B cell (primary cell): ENCODE results near the gene FXR2. TPM values are rescaled to one million over a fixed set of nuclear protein-coding genes. Genes with fewer than 3 reads are reported as not detected.

Experiments
- ATAC-seq: fragments of 200-7000 bp; cut with Tn5 transposase; one replicate; pipeline ENCODE4 v1.10.0; 2021; ENCODE audit warnings: low read depth, mild to moderate bottlenecking, moderate number of reproducible peaks, moderate library complexity
- CTCF ChIA-PET: fragments of 350-600 bp; sonication (Branson Sonifier 250); formaldehyde crosslinking; loops from one replicate; lab custom pipeline; 2021; ENCODE audit warnings: antibody characterized with exemption, inconsistent platforms; lab: Charles Lee
- POLR2A ChIA-PET: fragments of 350-600 bp; sonication (Branson Sonifier 250); formaldehyde crosslinking; loops from one replicate; lab custom pipeline; 2021; ENCODE audit warnings: antibody characterized with exemption; lab: Charles Lee
- DNase-seq: peaks from one replicate; pipeline ENCODE4 v3.0.0; 2013
- H2AFZ ChIP-seq: 2 replicates; pipeline ENCODE4 v1.6.1; 2012; ENCODE audit warnings: mild to moderate bottlenecking, low read depth, low read length; ENCODE audit not compliant: insufficient read depth, poor library complexity, severe bottlenecking
- H3K27ac ChIP-seq, 2 donors: 1 replicate in 1 of 2; 2 replicates in 1 of 2; pipeline ENCODE4 v1.5.1; 2012 to 2013; ENCODE audit warnings: low read length in 2 of 2, mild to moderate bottlenecking in 2 of 2, moderate library complexity in 1 of 2
- H3K27me3 ChIP-seq, 4 experiments: fragments of 200-600 bp in 1 of 4; sonication (generic) in 1 of 4; replicated peaks in 1 of 4; 1 replicate in 2 of 4; 2 replicates in 2 of 4; pipeline versions ENCODE4 v1.6.1 to v1.7.0; 2013 to 2016; ENCODE audit warnings: low read length in 3 of 4, mild to moderate bottlenecking in 2 of 4, mixed read lengths in 1 of 4, moderate library complexity in 1 of 4; ENCODE audit not compliant: insufficient read depth in 4 of 4, control insufficient read depth in 3 of 4; ENCODE audit errors: control extremely low read depth in 1 of 4
- H3K36me3 ChIP-seq, 2 experiments: replicated peaks in 1 of 2; 1 replicate in 1 of 2; 2 replicates in 1 of 2; pipeline versions ENCODE4 v1.6.1 to v1.7.1; 2013; ENCODE audit warnings: low read length in 1 of 2; ENCODE audit not compliant: insufficient read depth in 2 of 2, control insufficient read depth in 1 of 2; ENCODE audit errors: control extremely low read depth in 1 of 2, extremely low read depth in 1 of 2
- H3K4me1 ChIP-seq, 2 donors: fragments of 200-600 bp in 1 of 2; sonication (generic) in 1 of 2; 1 replicate in 1 of 2; 2 replicates in 1 of 2; pipeline versions ENCODE4 v1.5.1 to v1.6.1; 2013 to 2017; ENCODE audit warnings: low read length in 2 of 2; ENCODE audit not compliant: control insufficient read depth in 2 of 2, insufficient read depth in 2 of 2
- H3K4me2 ChIP-seq: replicated peaks from 2 replicates; pipeline ENCODE3; 2012; ENCODE audit warnings: mild to moderate bottlenecking, low read depth, low read length; ENCODE audit not compliant: poor library complexity, severe bottlenecking
- H3K4me3 ChIP-seq, 5 experiments: fragments of 200-600 bp in 1 of 5; sonication (generic) in 1 of 5; 1 replicate in 3 of 5; 2 replicates in 2 of 5; pipeline versions ENCODE4 v1.5.1 to v1.7.0; 2011 to 2016; ENCODE audit warnings: low read length in 4 of 5, mild to moderate bottlenecking in 4 of 5, low read depth in 2 of 5, control low read depth in 1 of 5, moderate library complexity in 1 of 5; ENCODE audit not compliant: insufficient read depth in 1 of 5; ENCODE audit errors: control extremely low read depth in 1 of 5, extremely low read depth in 1 of 5
- H3K79me2 ChIP-seq: fragments of 200-600 bp; sonication (generic); one replicate; pipeline ENCODE4 v1.6.0; 2016; ENCODE audit warnings: low read length; ENCODE audit not compliant: control insufficient read depth, insufficient read depth
- H3K9ac ChIP-seq: fragments of 200-600 bp; sonication (generic); 2 replicates; pipeline ENCODE4 v1.6.1; 2017; ENCODE audit warnings: mild to moderate bottlenecking, low read length, moderate library complexity
- H3K9me3 ChIP-seq, 3 donors: one replicate each; pipeline versions ENCODE4 v1.6.1 to v1.7.1; 2013; ENCODE audit warnings: low read length in 2 of 3; ENCODE audit not compliant: control insufficient read depth in 2 of 3, insufficient read depth in 1 of 3; ENCODE audit errors: control extremely low read depth in 1 of 3
- H4K20me1 ChIP-seq: 2 replicates; pipeline ENCODE4 v1.6.0; 2012; ENCODE audit warnings: mild to moderate bottlenecking, low read length; ENCODE audit not compliant: insufficient read depth, control insufficient read depth, poor library complexity, severe bottlenecking
- H3K27ac Mint-ChIP-seq: one replicate; pipeline ENCODE4 v1.8.0; 2021; ENCODE audit warnings: mixed read lengths
- H3K27me3 Mint-ChIP-seq: one replicate; pipeline ENCODE4 v1.8.0; 2021; ENCODE audit warnings: mixed read lengths
- H3K4me1 Mint-ChIP-seq: one replicate; pipeline ENCODE4 v1.8.0; 2021; ENCODE audit warnings: mixed read lengths
- H3K4me3 Mint-ChIP-seq: one replicate; pipeline ENCODE4 v1.8.0; 2021; ENCODE audit warnings: mixed read lengths
- H3K9me3 Mint-ChIP-seq: one replicate; pipeline ENCODE4 v1.8.0; 2022; ENCODE audit warnings: mixed read lengths; ENCODE audit not compliant: insufficient read depth
- EZH2 ChIP-seq: IDR thresholded peaks from 2 replicates; pipeline ENCODE4 v1.6.1; 2012; ENCODE audit warnings: borderline replicate concordance, low read depth, mild to moderate bottlenecking, moderate library complexity, low read length; ENCODE audit not compliant: insufficient read depth, poor library complexity, severe bottlenecking
- WGBS: methylation state at CpG from one replicate; pipeline ENCODE4 v1.1.5; 2013; ENCODE audit warnings: missing lambda C conversion rate; ENCODE audit not compliant: insufficient coverage; 5-methylcytosine and 5-hydroxymethylcytosine counted together
- intact Hi-C: fragments of 100-400 bp; cut with micrococcal nuclease; formaldehyde crosslinking; loops from one replicate; pipeline ENCODE4 v1.10.0; 2022
- polyA plus RNA-seq: library from polyadenylated mRNA; depleted of rRNA; stranded (reverse); fragments of >200 nt; gene quantifications from 2 replicates; pipeline ENCODE4 v1.2.3, GENCODE V29; 2012
- total RNA-seq, 2 donors: library from RNA; stranded (reverse); fragments of 120-200 nt in 1 of 2; gene quantifications; 1 replicate in 1 of 2; 2 replicates in 1 of 2; pipeline versions ENCODE4 v1.2.3 to v1.2.4, GENCODE V29; 2013 to 2022
- TF ChIP-seq, protein P1 (sequence below): fragments of 200-600 bp; IDR thresholded peaks from one replicate; pipeline ENCODE4 v1.8.0; 2022; ENCODE audit warnings: antibody characterized with exemption, mild to moderate bottlenecking

Gene FXR2
- total and polyA plus RNA-seq, 2 donors (not counting 1 experiment from before 2014, with no cell fraction given), result 37.2 to 45.8 TPM

DNA sequence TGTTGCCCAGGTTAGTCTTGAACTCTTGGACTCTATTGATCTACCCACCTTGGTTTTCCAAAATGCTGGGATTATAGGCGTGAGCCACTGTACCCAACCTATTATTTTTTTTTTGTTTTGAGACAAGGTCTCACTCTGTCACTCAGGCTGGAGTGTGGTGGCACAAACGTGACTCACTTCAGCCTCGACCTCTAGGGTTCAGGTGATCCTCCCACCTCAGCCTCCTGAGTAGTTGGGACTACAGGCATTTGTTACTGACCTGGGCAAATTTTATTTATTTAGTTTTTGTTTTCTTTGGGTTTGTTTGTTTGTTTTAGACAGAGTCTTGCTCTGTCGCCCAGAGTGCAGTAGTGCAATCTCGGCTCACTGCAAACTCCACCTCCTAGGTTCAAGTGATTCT is 9.0 kb upstream of the FXR2 start:
- Histone ChIP-seq H2AFZ (no peak overlapping the region), H3K4me1 (peaks cover 6 to 14% of the 10 kb centered on the region in 2 donors), H3K4me2 (no peak overlapping the region), H3K4me3 (no peak overlapping the region), H3K36me3 (no peaks in the 10 kb centered on the region), H3K27me3 (no peaks in the 10 kb centered on the region), H3K9ac (no peak overlapping the region), H3K9me3 (no peaks in the 10 kb centered on the region), H4K20me1 (no peaks in the 10 kb centered on the region), H3K27ac (no peak overlapping the region), H3K79me2 (peaks cover 11% of the 10 kb centered on the region)
- POLR2A ChIA-PET, result no interaction called here
- CTCF ChIA-PET, result no interaction called here
- no peaks in the 10 kb centered on the region for H3K9me3 Mint-ChIP-seq
- 93% methylated on average over 3 of the region's 5 CpGs for WGBS
- TF ChIP-seq, protein P1, sequence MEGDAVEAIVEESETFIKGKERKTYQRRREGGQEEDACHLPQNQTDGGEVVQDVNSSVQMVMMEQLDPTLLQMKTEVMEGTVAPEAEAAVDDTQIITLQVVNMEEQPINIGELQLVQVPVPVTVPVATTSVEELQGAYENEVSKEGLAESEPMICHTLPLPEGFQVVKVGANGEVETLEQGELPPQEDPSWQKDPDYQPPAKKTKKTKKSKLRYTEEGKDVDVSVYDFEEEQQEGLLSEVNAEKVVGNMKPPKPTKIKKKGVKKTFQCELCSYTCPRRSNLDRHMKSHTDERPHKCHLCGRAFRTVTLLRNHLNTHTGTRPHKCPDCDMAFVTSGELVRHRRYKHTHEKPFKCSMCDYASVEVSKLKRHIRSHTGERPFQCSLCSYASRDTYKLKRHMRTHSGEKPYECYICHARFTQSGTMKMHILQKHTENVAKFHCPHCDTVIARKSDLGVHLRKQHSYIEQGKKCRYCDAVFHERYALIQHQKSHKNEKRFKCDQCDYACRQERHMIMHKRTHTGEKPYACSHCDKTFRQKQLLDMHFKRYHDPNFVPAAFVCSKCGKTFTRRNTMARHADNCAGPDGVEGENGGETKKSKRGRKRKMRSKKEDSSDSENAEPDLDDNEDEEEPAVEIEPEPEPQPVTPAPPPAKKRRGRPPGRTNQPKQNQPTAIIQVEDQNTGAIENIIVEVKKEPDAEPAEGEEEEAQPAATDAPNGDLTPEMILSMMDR, result no peak
- TF ChIP-seq EZH2, result no peak
- H3K27me3 Mint-ChIP-seq, result no peaks in the 10 kb centered on the region
- H3K27ac Mint-ChIP-seq, result no peak overlapping the region
- peaks cover 17% of the 10 kb centered on the region for H3K4me1 Mint-ChIP-seq
- ATAC-seq (no peak), DNase-seq (no peak)
- no peak overlapping the region for H3K4me3 Mint-ChIP-seq
- intact Hi-C loops, result no loop called here

DNA sequence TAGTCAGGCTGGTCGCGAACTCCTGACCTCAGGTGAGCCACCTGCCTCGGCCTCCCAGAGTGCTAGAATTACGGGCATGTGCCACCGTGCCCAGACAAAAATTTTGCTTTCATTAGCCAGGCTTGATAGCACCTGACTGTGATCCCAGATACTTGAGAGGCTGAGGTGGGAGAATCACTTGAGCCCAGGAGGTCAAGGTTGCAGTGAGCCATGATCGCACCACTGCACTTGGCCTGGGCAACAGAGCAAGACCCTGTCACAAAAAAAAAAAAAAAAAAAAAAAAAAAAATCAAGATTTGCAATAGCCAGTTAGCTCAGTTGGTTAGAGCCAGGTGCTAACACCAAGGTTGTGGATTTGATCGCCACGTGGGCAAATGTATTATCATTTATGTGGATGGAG is 6.1 kb upstream of the FXR2 start:
- Mint-ChIP-seq H3K9me3 (no peaks in the 10 kb centered on the region), H3K4me1 (no peaks in the 10 kb centered on the region), H3K4me3 (no peak overlapping the region), H3K27me3 (no peaks in the 10 kb centered on the region), H3K27ac (no peak overlapping the region)
- H3K4me3 ChIP-seq, result no peak overlapping the region
- H3K4me2 ChIP-seq, result no peak overlapping the region
- no peak for TF ChIP-seq EZH2
- TF ChIP-seq, protein P1, result no peak
- H3K4me1 ChIP-seq, result no peaks in the 10 kb centered on the region
- H3K27me3 ChIP-seq, result no peaks in the 10 kb centered on the region
- H4K20me1 ChIP-seq, result no peaks in the 10 kb centered on the region
- H2AFZ ChIP-seq, result no peak overlapping the region
- POLR2A ChIA-PET, result interaction anchor here (0.5 kb wide), 1 partner anchor 627 kb away, joined by 4 read pairs; the partner anchor contains the start of gene CTC1
- no peak overlapping the region for H3K9ac ChIP-seq
- CTCF ChIA-PET, result interaction anchor here (1.2 kb wide), 1 partner anchor 11 kb away, joined by 3 read pairs; no protein-coding TSS in a partner anchor
- intact Hi-C loops, result no loop called here
- no peak for DNase-seq
- no peaks in the 10 kb centered on the region for H3K9me3 ChIP-seq
- H3K79me2 ChIP-seq, result no peaks in the 10 kb centered on the region
- no peaks in the 10 kb centered on the region for H3K36me3 ChIP-seq
- no peak overlapping the region for H3K27ac ChIP-seq
- ATAC-seq, result no peak
- WGBS, result 97% methylated on average over 6 of the region's 8 CpGs
